Ecto neural progenitor cell (in vitro differentiated cells): ENCODE results near the gene WIPI1.
"Not testable (repeated sequence)": the region's sequence is repeated elsewhere in the genome, so short reads cannot be mapped to it uniquely, and the experiment has no call there.

Experiments used
- DNase-seq: peaks from one replicate; pipeline ENCODE4 v3.0.0-alpha.2; 2018; ENCODE audit warnings: low spot score

The WIPI1 gene

GRCh38 chr17:68413597-68414560, 43.4 kb downstream of the WIPI1 start:
- not testable (repeated sequence) for DNase-seq

GRCh38 chr17:68407656-68408055, 49.6 kb downstream of the WIPI1 start:
- DNase-seq, result not testable (repeated sequence)

- not testable (repeated sequence) for DNase-seq
Measured at GRCh38 chr17:68403837-68404236, 53.5 kb downstream of the WIPI1 start.

- DNase-seq, result no peak
Measured at GRCh38 chr17:68403122-68403521, 54.2 kb downstream of the WIPI1 start.

- no peak for DNase-seq
Measured at GRCh38 chr17:68401288-68401687, 56.0 kb downstream of the WIPI1 start.

GRCh38 chr17:68400404-68400735, 56.9 kb downstream of the WIPI1 start:
- no peak for DNase-seq

- peak; percentile 39 for DNase-seq
Measured at GRCh38 chr17:68399638-68400403, 57.5 kb downstream of the WIPI1 start.

- peak; percentile 82 for DNase-seq
Measured at GRCh38 chr17:68398691-68399637, 58.3 kb downstream of the WIPI1 start.

GRCh38 chr17:68397108-68397536, 60.2 kb downstream of the WIPI1 start:
- no peak for DNase-seq

GRCh38 chr17:68396226-68397107, 60.8 kb downstream of the WIPI1 start:
- no peak for DNase-seq

- no peak for DNase-seq
Measured at GRCh38 chr17:68394608-68395331, 62.5 kb downstream of the WIPI1 start.

GRCh38 chr17:68391561-68392268, 65.6 kb downstream of the WIPI1 start:
- peak; percentile 39 for DNase-seq

GRCh38 chr17:68390888-68391545, 66.3 kb downstream of the WIPI1 start:
- DNase-seq, result peak; percentile 34

- no peak for DNase-seq
Measured at GRCh38 chr17:68389041-68389440, 68.3 kb downstream of the WIPI1 start.

GRCh38 chr17:68387435-68388218, 69.7 kb downstream of the WIPI1 start:
- no peak for DNase-seq

GRCh38 chr17:68385490-68386215, 71.6 kb downstream of the WIPI1 start:
- DNase-seq, result no peak

- no peak for DNase-seq
Measured at GRCh38 chr17:68384941-68385340, 72.4 kb downstream of the WIPI1 start.
